Glutamatergic neuron (in vitro differentiated cells): ENCODE results near the gene MANEA. TPM values are rescaled to one million over a fixed set of nuclear protein-coding genes. Genes with fewer than 3 reads are reported as not detected.

Experiments
- DNase-seq: peaks from one replicate; pipeline ENCODE4 v3.0.0; 2022
- H3K27ac Mint-ChIP-seq: one replicate; pipeline ENCODE4 v1.8.0; 2020; ENCODE audit warnings: mild to moderate bottlenecking, mixed read lengths, inconsistent platforms; ENCODE audit not compliant: unreplicated experiment
- H3K27me3 Mint-ChIP-seq: one replicate; pipeline ENCODE4 v1.8.0; 2020; ENCODE audit warnings: mild to moderate bottlenecking, moderate library complexity, mixed read lengths, inconsistent platforms; ENCODE audit not compliant: unreplicated experiment
- H3K36me3 Mint-ChIP-seq: one replicate; pipeline ENCODE4 v1.8.0; 2020; ENCODE audit warnings: mild to moderate bottlenecking, mixed read lengths, inconsistent platforms; ENCODE audit not compliant: unreplicated experiment
- H3K4me1 Mint-ChIP-seq: one replicate; pipeline ENCODE4 v1.8.0; 2020; ENCODE audit warnings: mild to moderate bottlenecking, low read depth, mixed read lengths, inconsistent platforms; ENCODE audit not compliant: unreplicated experiment
- H3K4me3 Mint-ChIP-seq: one replicate; pipeline ENCODE4 v1.8.0; 2020; ENCODE audit warnings: mild to moderate bottlenecking, mixed read lengths, inconsistent platforms; ENCODE audit not compliant: unreplicated experiment
- H3K9me3 Mint-ChIP-seq: one replicate; pipeline ENCODE4 v1.8.0; 2020; ENCODE audit warnings: mild to moderate bottlenecking, moderate library complexity, mixed read lengths, inconsistent platforms; ENCODE audit not compliant: unreplicated experiment
- total RNA-seq: library from RNA; stranded (reverse); fragmentation: NEBNext Ultra II Directional; extraction: Animal tissue kit (Norgen Biotek cat#: 25700); gene quantifications from one replicate; pipeline ENCODE4 v1.2.1, GENCODE V29; 2021; ENCODE audit not compliant: unreplicated experiment
- TF ChIP-seq, protein P1 (sequence below): fragments of 200-600 bp; sonication (generic); IDR thresholded peaks from one replicate; pipeline ENCODE4 v1.5.0; 2021; ENCODE audit not compliant: partially characterized antibody, unreplicated experiment

The MANEA gene
- total RNA-seq, 1 donor from 2014 or later = 11.7 TPM

DNA sequence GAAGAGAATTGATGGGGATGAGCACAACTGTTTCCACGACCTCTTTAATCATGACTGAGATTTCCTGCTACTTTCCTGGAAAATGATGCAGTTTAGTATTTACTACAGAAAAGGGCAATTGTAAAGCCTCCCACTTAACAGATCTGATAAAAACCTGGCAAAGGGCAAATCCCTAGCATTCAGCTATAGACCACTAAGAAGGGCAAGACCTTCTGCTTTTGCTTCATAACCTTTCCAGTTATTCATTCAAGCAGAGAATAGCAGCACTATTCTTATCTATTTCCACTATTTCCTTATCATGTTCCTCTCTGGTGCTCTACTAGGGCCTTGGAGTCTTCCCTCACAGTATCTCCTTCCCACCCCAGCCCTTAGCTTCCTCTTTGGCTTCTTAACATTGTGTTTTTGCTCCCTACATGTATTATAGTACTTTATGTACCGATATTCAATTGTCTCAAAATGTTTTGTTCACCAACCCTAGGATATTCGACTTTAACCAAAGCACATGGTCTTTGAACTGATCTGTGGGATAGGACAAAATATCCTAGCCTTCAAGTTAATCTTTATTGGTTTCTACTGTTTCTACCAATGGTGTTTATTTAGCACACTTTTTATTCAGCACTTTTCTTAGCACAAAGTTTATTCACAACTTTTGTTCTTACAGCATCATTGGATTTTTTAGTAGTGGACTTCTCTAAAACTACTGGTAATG lies 32.7 kb upstream of the MANEA start:
- H3K27ac Mint-ChIP-seq = peak overlapping the region; percentile 99
- peaks cover 4% of the 10 kb centered on the region for H3K27me3 Mint-ChIP-seq
- no peaks in the 10 kb centered on the region for H3K36me3 Mint-ChIP-seq
- no peaks in the 10 kb centered on the region for H3K9me3 Mint-ChIP-seq
- TF ChIP-seq, protein P1, sequence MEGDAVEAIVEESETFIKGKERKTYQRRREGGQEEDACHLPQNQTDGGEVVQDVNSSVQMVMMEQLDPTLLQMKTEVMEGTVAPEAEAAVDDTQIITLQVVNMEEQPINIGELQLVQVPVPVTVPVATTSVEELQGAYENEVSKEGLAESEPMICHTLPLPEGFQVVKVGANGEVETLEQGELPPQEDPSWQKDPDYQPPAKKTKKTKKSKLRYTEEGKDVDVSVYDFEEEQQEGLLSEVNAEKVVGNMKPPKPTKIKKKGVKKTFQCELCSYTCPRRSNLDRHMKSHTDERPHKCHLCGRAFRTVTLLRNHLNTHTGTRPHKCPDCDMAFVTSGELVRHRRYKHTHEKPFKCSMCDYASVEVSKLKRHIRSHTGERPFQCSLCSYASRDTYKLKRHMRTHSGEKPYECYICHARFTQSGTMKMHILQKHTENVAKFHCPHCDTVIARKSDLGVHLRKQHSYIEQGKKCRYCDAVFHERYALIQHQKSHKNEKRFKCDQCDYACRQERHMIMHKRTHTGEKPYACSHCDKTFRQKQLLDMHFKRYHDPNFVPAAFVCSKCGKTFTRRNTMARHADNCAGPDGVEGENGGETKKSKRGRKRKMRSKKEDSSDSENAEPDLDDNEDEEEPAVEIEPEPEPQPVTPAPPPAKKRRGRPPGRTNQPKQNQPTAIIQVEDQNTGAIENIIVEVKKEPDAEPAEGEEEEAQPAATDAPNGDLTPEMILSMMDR = no peak
- DNase-seq = no peak
- no peak overlapping the region for H3K4me3 Mint-ChIP-seq
- H3K4me1 Mint-ChIP-seq = peaks cover 48% of the 10 kb centered on the region

DNA sequence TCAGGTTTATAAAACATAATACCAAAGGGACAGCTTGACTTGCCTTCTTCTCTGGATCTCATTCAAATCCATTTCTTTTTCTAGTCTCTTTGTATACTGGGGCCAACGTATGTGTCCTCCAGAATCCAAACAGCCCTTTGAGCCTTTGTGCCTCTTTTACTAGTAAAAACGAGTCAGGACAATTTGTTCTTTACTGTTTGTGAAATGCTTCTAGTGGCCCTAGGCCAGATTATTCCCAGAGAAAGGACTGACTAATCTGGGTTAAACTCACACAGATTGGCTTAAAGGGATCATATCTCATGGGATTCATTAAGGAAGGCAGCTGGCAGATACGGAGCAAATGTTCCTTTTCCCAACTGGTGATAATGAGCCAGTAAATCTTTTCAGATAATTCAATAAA lies 32.1 kb upstream of the MANEA start:
- Mint-ChIP-seq H3K27me3 (peaks cover 4% of the 10 kb centered on the region), H3K4me1 (peaks cover 51% of the 10 kb centered on the region), H3K4me3 (no peak overlapping the region), H3K36me3 (no peaks in the 10 kb centered on the region), H3K9me3 (no peaks in the 10 kb centered on the region), H3K27ac (peak overlapping the region; percentile 99)
- TF ChIP-seq, protein P1 = no peak
- DNase-seq = no peak

DNA sequence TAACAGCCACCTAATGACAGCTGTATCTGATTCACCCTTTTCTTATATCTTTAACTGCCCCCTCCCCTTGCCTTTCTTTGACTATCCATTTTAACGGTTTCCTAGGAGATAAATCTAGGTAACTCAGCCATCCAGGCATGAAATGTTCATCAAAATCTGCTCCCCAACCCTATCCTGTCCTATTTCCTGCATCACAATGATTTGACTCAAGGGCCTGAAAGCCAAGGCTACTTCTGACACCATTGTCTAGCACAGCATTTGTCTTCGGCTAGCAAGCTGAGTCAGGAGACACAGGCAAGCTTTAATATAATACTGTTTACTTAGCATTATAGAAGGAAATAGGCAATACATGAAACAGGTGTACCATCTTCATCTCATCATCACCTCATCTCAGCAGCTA lies 31.6 kb upstream of the MANEA start:
- Mint-ChIP-seq H3K4me1 (peaks cover 54% of the 10 kb centered on the region), H3K4me3 (peak overlapping the region; percentile 57), H3K9me3 (no peaks in the 10 kb centered on the region), H3K27ac (peak overlapping the region; percentile 99), H3K27me3 (peaks cover 4% of the 10 kb centered on the region), H3K36me3 (no peaks in the 10 kb centered on the region)
- DNase-seq = no peak
- TF ChIP-seq, protein P1 = no peak

DNA sequence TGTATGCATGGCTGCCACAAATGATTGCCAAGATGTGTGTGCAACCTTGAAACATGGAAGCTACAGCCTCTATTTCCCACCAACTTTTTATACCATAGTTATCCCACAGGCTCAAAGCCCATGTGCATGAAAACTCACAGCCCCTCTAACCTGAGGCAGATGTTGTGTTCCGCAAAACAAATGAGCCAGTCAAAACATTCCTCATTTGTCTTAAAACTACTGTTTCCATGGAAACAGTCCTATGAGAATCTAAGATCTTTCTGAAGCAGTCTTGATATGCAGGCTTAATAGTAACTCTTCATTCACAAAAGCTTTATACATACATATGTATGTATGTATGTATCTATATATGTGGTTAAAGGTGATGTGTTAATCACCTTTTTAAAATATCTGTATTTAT lies 31.2 kb upstream of the MANEA start:
- Mint-ChIP-seq H3K4me1 (peaks cover 54% of the 10 kb centered on the region), H3K9me3 (no peaks in the 10 kb centered on the region), H3K27me3 (peaks cover 4% of the 10 kb centered on the region), H3K27ac (peak overlapping the region; percentile 99), H3K4me3 (no peak overlapping the region), H3K36me3 (no peaks in the 10 kb centered on the region)
- no peak for DNase-seq
- TF ChIP-seq, protein P1 = no peak

DNA sequence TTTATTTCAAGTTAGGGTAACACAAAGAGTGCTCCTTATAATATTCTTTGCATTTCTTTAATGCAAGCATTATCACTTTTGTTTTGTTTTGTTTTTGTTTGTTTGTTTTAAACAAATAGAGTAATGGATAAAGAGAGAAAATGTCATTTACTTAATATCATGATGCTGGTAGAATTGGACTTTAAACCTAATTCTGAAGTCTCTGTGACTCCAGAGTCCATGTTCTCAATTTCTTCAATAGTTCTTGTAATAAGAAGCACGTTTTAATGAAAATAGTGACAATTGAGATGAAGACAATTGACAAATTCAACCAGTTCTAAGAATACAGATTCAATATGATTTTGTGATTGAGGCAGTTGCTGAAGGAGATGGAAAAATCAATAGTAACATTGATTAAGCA lies 30.3 kb upstream of the MANEA start:
- Mint-ChIP-seq H3K27me3 (peaks cover 4% of the 10 kb centered on the region), H3K27ac (peak overlapping the region; percentile 84), H3K4me3 (no peak overlapping the region), H3K4me1 (peaks cover 58% of the 10 kb centered on the region), H3K36me3 (no peaks in the 10 kb centered on the region), H3K9me3 (no peaks in the 10 kb centered on the region)
- TF ChIP-seq, protein P1 = no peak
- no peak for DNase-seq
